PC-3 (cell line): ENCODE measurements around the gene PLXNB3.

Experiments used
- EZH2 ChIP-seq: fragments of 300-600 bp; sonication (generic); IDR thresholded peaks from one replicate; pipeline ENCODE4 v1.6.1; 2017; ENCODE audit warnings: antibody characterized with exemption, mild to moderate bottlenecking, low read length; ENCODE audit not compliant: unreplicated experiment
- TF ChIP-seq, protein P1 (sequence below): fragments of 300-600 bp; sonication (generic); conservative IDR thresholded peaks from 2 replicates; pipeline ENCODE4 v1.5.1; 2017; ENCODE audit warnings: antibody characterized with exemption, low read depth, mild to moderate bottlenecking, low read length

DNA sequence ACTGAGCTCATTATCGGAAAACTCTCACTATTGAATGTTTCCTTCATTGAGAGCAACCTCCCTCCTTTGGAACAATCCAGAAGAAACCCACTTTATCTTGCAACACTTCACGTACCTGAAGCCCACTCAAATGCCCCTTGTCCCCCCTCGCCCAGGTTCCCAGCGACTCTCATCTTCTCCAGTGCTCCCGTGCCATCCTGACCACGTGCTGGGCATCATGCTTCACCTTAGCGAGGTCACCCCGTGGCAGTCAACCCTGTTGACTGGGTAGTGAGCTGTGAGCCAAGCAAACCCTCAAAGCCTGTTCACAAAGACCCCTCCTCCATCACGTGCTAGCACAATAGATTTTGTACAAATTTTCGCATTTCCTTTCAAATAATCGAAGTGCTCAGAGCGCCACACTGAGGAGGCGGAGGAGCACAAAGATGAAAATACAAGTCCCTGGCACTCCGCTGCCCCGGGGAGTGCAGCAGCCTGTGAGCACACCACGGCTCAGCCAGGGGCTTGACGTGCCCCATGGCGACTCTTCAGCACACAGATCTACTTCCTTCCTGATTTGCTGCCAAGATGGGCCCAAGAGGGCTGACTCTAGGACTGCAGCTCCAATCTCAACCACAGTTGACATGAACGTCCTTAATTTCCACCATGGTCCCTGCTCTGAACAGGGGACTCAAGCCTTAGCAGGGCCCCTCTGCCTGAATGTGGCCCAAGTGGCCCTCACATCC lies 50.7 kb downstream of the PLXNB3 start:
- no peak for TF ChIP-seq EZH2
- TF ChIP-seq, protein P1, sequence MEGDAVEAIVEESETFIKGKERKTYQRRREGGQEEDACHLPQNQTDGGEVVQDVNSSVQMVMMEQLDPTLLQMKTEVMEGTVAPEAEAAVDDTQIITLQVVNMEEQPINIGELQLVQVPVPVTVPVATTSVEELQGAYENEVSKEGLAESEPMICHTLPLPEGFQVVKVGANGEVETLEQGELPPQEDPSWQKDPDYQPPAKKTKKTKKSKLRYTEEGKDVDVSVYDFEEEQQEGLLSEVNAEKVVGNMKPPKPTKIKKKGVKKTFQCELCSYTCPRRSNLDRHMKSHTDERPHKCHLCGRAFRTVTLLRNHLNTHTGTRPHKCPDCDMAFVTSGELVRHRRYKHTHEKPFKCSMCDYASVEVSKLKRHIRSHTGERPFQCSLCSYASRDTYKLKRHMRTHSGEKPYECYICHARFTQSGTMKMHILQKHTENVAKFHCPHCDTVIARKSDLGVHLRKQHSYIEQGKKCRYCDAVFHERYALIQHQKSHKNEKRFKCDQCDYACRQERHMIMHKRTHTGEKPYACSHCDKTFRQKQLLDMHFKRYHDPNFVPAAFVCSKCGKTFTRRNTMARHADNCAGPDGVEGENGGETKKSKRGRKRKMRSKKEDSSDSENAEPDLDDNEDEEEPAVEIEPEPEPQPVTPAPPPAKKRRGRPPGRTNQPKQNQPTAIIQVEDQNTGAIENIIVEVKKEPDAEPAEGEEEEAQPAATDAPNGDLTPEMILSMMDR = no peak
